Uterus (tissue), 2 donors: ENCODE measurements around the gene ANKRD31.

Experiments
- POLR2A ChIP-seq, 2 donors: fragments of 450-650 bp; IDR thresholded peaks; one replicate each; pipeline ENCODE4 v1.6.1; 2016; ENCODE audit warnings: antibody characterized with exemption in 2 of 2, mild to moderate bottlenecking in 1 of 2, moderate library complexity in 1 of 2
- TF ChIP-seq, protein P1 (sequence below), 4 experiments: fragments of 200-600 bp in 2 of 4; fragments of 450-650 bp in 2 of 4; sonication (generic) in 2 of 4; IDR thresholded peaks; one replicate each; pipeline ENCODE4 v1.5.1; 2016 to 2019; ENCODE audit warnings: antibody characterized with exemption in 4 of 4, mild to moderate bottlenecking in 2 of 4, moderate library complexity in 1 of 4

DNA sequence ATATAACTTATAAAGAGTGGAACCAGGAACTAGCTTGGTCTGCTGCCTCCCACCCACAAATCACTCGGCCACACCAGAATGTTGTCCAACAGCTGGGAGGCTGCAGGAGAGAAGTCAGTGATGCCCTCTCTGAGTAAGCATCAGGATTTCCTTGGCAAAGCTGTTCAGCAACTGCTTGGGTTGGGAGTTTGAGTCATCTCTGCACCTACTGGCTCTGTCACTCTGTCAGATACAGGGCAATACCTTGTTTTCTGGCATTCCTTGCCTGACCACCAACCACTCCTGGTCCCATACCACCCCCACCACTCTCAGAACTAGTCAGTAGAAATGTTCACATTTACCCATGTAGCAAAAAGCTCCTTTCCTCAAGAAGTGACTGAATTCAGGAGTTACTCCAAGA lies 147.5 kb downstream of the ANKRD31 start:
- TF ChIP-seq, protein P1, sequence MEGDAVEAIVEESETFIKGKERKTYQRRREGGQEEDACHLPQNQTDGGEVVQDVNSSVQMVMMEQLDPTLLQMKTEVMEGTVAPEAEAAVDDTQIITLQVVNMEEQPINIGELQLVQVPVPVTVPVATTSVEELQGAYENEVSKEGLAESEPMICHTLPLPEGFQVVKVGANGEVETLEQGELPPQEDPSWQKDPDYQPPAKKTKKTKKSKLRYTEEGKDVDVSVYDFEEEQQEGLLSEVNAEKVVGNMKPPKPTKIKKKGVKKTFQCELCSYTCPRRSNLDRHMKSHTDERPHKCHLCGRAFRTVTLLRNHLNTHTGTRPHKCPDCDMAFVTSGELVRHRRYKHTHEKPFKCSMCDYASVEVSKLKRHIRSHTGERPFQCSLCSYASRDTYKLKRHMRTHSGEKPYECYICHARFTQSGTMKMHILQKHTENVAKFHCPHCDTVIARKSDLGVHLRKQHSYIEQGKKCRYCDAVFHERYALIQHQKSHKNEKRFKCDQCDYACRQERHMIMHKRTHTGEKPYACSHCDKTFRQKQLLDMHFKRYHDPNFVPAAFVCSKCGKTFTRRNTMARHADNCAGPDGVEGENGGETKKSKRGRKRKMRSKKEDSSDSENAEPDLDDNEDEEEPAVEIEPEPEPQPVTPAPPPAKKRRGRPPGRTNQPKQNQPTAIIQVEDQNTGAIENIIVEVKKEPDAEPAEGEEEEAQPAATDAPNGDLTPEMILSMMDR (IDR thresholded peaks at IDR 0.05) = no peak
- TF ChIP-seq POLR2A (IDR thresholded peaks at IDR 0.05) = no peak
